Retina (tissue), 1 donor: ENCODE data around the gene CBARP.

Experiments
- DNase-seq: peaks from one replicate; pipeline ENCODE4 v3.0.0-alpha.2; 2016

The CBARP gene, protein sequence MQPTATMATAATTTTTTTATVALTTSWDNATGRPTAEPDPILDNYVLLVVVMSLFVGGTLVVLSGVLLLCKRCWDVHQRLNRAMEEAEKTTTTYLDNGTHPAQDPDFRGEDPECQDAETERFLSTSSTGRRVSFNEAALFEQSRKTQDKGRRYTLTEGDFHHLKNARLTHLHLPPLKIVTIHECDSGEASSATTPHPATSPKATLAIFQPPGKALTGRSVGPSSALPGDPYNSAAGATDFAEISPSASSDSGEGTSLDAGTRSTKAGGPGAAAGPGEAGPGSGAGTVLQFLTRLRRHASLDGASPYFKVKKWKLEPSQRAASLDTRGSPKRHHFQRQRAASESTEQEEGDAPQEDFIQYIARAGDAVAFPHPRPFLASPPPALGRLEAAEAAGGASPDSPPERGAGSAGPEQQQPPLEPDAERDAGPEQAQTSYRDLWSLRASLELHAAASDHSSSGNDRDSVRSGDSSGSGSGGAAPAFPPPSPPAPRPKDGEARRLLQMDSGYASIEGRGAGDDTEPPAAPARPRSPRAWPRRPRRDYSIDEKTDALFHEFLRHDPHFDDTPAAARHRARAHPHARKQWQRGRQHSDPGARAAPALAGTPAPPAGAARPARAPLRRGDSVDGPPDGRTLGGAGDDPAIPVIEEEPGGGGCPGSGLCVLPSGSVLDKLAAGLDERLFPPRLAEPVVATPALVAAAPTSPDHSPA

DNA sequence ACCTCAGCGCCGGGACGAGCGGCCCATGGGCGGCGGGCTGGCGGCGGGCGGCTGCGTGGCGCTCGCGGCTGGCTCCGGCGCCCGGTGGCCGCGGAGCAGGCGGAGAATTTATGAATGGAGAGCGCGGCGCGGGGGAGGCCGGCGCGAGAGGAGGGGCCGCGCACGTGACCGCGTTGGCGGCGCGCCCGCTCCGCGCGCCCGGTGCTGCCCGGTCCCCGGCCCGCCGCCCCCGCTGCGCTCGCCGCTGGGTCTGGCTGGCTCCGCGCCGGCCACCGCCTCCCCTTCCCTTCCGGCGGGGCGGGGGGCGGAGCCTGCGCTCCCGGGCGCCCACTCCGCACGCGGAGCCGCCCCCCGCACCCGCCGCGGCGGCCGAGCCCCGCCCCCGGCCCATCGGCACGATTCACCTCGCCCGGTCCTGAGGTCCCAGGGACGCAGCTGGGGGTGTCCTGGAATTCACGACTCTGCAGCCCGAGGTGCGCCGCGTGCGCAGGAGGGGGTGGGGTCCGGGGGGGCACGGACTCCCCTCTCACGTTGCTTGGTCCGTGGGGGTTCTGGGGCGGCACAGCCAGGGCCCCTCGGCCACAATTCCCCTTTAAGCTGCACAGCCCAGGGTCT, at the start of gene CBARP:
Gene CBARP (minus strand): TSS at position 252 of the 615 bp plus-strand sequence. CDS start 1,905 bp downstream, outside the sequence.
- no peak for DNase-seq

DNA sequence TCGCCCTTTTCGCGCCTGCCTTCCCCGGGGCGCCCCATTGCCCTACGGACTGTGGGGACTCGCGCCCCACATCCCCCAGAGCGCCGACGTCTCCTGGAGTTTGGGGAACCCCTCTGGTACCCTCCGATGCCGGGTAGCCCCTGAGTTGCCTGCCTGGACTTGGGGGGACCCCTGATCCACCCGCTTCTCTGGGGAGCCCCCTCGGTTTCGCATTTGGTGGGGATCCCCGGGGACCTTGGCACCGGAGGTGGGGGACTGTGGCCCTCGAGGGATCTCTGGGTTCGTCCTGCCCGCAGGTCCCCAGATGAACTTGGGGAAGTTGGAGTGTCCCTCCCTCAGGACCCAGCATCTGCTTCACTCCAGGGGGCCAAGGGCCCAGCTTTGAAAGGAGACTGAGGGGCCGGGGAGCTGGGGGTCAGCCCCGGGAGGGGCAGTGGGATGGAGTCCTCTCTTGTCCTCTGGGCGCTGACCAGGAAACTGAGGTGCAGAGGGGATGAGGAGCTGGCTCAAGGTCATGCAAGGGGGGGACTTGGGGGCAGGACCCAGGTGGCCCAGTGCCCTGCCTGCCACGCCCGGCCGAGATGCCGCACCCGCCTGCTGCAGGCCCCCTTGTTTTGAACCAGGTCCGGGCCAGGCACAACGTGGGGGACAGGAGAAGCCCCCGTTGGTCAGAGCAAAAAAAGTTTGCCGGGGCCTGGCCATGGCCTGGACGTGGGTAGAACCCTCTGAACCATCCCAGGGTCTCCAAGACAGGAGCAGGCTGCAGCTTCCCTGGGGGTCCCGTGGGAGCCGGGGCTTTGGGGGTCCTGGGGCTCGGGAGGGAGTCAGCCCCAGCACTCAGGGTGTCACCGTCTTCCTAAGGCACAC, 48.9 kb upstream of the CBARP start:
- DNase-seq, result peak; percentile 54

DNA sequence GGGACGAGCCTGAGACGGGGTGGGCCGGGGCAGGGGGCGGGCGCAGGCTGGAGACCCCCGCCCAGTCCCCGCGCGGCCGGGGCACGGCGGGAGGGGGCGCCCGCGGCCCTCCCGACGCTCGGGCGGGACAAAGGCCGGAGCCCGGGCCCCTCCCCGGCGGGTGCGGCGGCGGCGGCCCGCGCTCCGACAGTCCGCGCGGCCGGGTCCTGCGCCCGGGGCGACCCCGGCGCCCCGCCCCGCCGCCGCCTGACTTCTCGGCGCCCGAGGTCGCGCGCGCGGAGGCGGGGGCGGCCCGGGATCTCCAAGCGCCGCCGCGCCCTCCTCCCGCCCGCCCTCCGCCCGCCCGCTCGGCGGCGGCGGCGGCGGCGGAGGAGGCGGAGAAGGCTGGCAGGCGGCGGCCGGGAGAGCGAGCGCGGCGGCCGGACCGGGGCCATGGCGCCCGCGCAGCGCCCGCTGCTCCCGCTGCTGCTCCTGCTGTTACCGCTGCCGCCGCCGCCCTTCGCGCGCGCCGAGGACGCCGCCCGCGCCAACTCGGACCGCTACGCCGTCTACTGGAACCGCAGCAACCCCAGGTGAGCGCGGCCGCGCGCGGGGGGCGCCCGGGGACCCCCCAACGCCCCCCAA, 48.0 kb upstream of the CBARP start, which contains the start of gene EFNA2:
Gene EFNA2 (plus strand): TSS at position 137 of the 624 bp plus-strand sequence. CDS start 296 bp downstream, at position 433.
- DNase-seq, result no peak

DNA sequence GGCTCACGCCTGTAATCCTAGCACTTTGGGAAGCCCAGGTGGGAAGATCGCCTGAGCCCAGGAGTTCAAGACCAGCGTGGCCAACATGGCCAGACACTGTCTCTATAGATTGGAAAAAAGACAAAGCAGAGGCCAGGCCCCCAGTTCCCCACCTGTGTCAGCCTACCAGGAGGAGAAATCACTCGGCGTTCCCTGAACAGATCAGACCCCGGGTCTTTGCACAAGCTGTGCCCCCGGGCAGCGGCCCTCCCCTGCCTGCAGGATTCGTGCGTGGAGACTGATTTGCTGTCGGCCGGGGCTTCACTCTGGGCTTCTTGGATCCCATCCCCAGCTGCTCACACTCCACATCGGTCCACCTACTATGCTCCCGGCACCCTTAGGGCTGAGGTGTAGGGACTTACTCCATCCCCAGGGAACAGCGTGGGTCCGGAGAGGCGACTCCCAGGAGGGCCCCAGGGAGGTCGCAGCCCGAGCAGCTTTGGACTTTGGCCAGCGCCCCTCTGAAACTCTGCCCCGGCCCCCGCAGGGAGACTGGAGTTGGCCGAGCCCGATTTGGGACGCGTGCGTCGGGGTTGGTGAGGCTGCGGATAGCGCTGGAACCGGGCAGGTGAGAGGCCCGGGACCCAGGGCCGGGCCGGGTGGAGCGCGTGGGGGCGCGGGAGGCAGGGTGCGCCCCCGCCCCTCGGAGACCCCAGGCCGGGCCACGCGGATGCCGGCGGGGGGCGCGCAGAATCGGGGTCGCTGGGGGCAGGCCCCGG, 47.4 kb upstream of the CBARP start:
- DNase-seq, result peak; percentile 75

DNA sequence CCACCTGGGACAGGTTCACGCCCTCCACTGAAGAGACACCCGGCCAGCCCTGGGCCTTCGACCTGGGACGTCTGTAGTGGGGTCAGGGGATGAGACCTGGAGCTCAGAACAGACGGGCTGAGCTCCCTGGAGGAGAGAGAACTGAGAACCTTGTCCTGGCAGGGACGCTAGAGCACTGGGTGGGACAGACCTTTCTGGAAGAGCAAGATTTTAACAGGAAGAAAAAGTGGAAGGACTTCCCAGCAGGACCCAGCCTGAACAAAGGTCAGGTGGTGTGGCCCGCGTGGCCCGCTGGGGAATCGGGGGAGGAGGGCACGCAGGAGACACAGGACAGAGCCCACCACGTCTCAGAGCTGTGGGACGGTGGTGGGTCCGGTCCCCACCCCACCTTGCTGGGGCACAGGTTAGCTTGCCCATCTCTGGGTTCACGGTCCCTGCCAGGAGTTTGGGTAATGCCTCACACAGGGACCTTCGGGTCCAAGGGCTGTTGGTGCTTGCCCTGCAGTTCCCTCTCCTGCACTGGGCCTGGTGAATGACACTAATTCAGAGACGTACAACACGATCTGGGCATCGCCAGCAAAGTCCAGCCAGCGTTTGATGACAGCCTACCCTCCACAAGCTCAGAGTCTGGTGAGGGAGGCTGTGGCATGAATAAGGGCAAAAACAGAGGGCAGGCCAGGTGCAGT, 46.6 kb upstream of the CBARP start:
- DNase-seq, result no peak

DNA sequence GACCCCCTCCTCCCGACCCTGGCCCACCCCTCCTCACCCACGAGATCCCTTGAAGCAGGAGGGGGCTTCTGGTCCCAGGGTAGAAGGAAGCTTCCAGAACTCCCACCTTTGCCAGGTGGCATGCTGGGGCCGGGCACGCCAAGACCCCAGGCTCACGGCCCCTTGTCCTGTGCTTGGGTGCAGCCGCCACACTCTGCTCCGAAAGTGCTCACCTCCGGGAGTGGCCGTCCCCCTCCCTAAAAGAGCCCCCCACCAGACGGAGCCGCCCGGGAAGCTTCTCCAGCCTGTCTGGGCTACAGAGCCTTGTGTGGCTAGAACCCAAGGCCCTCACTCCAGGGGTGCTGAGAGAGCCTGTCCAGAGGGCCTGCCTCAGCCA, 46.1 kb upstream of the CBARP start:
- DNase-seq, result no peak

DNA sequence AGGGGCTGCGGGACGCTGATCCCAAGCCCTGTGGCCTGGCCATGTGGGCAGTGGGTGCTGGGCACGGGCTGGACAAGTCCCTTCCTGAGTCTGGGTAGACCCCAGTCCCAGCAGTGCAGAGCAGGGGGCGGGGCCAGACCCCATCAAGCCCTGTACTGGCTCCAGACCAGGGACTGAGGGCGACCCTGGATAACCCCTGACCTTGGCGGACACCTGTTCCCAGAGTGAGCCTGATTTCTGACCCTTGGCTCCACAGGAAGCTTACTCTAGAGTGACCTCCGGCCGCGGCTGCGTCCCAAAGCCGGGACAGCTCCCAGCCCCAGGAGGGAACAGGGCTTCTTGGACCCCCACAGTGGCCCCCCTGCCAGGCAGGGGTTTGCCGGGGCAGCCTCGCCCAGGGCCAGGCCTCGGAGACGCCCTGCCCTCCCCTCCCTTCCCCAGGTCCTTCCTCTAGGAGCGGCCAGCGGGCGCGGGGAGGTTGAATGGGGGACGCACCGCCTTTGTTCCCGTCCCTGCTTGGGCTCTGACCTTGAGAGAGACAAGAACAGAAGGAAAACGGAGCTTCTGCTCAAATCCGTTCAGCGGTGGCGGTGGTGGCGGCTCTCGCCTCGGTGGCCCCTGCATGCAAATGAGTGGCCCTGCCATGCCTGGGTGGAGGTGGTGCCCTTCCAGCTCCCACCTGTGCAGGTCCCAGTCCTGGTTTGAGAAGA, 45.6 kb upstream of the CBARP start:
- DNase-seq, result peak; percentile 56

DNA sequence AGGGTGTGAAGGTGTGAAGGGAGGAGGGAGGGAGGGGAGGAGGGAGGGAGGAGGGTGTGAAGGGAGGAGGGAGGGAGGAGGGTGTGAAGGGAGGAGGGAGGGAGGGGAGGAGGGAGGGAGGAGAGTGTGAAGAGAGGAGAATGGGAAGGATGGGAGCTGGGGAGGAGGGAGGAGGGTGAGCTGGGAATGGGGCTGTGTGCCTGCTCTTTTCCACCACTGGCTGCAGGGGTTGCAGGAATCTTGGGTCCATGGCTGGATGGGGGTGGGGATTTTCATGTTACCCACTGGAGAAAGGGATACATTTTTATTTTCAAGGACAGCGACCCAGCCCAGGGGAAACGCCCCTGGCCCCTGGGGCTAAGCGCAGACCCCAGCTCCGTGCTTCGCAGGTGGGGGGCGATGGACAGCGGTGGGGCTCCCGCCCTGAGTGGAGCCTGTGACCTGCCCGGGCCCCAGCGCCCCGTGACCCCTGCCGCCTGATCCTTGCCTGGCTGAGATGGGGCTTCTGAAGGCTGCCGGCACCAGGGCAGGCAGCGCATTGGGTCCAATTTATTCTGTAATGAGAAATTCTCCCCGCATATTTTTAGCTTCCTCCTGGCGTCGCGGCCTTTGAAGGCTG, 44.9 kb upstream of the CBARP start:
- DNase-seq, result no peak

DNA sequence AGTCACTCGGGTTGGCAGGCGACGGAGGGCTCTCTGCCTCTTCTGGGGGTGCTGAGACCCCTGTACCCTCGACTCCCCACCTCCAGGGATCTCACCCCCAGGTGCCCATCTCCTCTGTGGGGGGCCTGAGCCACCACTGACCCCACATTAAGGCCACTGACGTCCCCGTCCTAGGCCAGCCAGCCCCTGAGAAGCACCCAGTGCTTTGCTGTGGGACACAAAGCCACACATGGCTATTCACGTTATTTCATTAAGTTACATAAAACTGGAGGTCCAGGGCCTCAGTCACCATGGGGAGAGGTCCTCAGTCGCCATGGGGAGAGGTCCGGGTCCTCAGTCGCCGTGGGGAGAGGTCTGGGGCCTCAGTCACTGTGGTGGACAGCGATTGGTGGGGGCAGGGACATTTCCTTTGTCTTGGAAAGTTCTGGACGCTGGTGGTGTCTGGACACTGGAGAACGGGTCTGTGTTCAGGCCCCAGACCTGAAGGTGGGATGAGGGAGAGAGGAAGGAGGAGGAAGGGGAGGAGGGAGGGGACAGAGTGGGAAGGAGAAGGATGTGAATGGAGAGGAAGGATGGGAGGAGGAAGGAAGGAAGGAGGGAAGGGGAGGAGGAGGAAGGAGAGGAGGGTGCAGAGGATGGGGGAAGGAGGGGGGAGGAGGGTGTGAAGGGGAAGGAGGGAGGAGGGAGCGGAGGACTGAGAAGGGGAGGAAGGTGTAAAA, 43.9 kb upstream of the CBARP start:
- DNase-seq, result no peak

DNA sequence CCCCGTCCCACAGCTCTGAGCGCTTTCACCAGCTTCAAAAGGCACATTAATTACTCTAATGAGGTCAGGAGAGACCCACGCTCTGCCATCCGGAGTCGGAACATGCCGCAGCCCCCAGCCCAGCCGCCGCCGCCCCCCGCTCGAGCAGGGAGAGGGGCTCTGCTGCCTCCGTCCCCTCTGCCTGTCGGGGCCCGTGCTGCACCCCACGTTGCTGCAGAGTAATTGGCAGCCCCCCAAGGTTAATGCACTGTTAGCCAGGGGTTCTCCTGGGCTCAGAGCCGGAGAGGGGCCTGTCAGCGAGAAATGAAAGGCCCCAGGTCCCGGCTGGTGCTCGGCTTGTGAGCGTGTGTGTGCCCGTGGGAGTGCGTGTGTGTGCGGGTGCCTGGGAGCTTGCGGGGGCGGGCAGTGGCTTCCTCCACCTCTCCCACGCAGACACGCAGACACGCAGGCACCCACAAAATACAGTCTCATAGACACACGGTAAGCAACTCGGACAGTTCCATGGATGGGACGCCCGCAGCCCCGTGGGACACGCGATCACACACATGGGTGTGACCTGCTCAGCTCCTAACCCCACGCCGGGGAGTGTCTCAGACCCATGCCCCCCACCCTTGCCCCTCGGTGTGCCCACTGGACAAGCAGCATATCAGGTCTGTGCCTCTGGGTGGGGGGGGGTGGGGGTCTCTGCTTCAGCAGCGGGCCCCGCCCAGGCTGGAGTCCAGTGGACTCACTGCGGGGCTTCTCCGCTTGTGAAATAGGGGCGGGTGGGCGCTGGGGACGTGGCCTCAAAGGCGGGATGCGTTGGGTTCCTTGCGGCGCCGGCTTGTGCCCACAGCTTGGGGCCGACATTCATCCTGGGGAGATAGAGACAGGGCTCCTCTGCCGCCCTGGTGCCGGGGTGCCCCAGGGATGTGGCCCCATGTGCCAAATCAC, 43.1 kb upstream of the CBARP start:
- DNase-seq, result peak; percentile 62

DNA sequence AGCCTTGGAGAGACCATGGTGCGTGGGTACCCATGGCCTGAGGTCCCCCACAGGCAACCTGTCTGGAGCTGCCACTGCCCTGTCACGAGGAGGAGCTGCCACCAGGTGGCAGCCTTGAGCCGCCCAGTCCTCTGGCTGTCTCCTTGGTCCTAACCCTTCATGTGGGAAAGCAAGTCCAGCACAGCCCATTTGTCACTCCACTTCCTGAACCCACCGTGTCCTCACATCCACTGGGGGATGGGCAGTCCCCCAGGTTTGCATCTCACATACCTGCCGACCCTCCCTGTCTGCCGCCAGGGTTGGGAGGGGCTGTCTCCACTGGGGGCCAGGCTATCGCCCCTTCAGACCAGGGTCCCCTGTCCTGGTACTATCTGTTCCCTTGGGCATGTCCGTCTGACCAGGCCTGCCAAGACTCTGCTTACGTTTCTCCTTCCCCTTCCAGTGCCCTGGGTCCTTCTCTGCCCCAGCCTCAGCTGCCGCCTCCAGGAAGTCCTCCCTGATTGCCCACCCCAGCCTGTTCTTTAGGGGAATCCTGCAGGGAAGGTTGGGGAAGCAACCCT, 42.1 kb upstream of the CBARP start:
- DNase-seq, result peak; percentile 95

DNA sequence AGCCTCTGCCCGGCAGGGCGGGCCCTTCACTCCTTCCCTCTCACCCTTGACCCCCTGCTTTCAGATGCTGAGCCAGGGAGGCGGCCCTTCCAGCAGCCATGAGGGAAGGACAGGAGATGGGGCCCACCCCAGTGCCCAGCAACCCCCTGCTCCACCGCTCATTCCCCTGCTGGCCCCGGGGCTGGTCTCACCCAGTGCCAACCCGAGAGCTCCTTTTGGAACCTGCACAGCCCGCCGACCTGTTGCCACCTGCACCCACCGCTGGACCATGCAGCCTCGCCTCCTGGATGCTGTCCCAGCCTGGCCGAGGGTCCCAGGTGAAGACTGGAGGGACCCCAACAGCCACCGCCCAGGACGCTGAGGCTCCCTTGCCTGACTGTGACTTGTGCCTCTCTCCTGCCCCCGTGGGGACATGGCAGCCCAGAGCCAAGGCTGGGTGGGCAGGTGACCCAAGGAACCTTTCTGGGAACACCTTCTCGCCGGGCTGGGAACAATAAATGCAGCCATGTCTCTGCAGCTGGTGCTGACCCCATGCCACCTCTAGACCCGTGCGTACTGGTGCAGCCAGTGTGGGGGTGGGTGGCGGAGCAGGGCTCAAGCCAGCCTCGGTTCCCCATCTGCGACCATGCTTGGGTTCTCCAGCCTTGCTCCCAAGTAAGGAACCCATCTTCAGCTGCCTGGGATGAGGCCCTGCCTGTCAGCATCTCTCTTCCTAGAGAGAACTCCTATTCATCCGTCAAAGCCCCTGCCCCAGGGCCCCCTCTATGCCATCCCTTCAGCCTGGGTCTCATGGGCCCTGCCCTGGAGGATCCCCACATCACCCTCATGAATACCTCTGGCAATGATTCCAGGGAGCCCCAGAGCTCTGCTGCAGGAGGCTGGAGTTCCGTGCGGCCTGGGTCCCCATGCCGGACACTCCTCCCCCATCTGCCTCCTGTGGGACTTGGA, 41.2 kb upstream of the CBARP start:
- DNase-seq, result no peak

DNA sequence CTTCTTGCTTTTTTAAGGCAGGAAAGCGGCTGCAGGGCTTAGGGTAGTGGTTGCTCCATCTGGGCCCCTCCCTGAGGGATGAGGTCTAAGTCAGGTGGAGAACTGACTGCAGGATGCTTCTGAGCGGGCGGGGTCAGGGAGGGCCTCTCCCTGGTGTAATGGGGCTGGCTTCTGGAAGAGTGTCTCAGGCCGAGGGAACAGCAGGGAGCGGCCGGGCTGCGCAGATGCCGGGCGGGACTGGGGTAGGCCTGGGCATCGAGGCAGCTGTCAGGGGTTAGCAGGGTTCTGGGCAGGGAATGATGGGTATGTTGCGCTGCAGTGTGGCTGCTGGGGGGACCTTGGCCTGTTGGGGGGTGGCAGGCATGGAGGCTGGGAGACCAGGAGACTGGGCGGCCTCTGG, 40.3 kb upstream of the CBARP start:
- DNase-seq, result no peak

DNA sequence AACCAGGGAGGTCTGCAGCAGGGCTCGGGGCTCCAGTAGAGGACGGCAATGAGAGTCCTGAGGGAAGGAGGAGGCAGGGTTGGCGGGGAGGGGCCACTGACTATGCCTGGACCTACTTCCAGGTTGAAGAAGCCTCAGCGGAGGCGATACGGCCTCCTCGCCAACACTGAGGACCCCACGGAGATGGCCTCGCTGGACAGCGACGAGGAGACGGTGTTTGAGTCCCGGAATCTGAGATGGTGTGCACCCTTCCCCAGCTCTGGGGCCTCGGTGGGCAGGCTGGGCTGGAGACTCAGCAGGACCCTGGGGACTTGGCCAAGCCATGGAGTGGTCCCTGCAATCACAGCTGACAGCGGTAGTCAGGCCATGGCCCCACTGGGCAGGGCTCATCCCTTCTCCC, 39.3 kb upstream of the CBARP start:
- no peak for DNase-seq

DNA sequence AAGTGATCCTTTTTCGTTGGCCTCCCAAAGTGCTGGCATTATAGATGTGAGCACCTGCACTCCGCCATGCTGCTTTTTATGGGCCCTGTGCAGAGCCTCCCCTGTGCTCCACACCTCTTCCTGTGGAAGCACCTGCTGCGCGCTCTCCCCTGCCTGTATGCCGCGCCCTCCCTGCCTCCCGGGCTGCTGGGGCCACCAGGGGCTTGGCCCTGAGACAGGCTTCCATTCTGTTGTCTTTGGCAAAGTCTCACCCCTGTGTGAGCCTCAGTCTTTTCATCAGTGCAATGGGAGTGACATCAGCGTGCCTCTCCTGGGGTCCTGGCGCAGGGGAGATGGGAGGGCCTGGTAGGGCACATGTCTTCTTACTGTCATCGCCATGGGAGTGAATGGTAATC, 38.8 kb upstream of the CBARP start:
- DNase-seq, result no peak

DNA sequence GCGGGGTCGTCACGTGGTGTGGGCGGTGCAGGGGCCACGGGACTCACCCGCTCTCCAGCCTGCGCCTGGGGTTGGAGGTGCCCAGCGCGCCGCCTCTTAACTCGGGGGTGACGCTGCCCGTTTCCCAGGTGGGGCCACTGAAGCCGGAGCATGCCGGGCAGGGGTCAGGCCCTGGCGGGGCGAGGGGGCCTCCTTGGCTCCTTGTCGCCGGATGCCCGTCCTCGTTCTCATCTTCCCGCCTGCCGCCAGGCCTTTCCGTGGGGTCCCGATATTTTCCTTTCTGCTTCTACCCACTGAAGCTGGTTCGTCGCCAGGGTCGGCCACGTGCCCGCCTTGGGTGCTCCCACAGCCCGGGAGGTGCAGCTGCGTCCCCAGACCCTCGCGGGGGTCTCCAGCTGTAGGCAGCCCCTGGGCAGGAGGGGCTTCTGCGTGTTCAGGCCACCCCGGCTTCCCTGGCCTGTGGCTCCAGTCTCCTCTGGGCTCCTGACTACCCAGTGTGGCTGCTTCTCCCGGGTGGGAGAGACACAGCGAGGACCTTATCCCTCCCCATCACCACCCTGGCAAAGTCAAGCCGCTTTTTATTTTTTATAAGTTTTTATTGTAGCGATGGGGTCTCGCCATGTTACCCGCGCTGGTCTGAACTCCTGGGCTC, 38.3 kb upstream of the CBARP start:
- DNase-seq, result no peak
